H1 (cell line): ENCODE measurements around the gene FMO5. TPM values are rescaled to one million over a fixed set of nuclear protein-coding genes. Genes with fewer than 3 reads are reported as not detected.

ENCODE experiments used
- CTCF ChIA-PET: fragments of 300-600 bp; sonication (Branson Sonifier 250); formaldehyde crosslinking; loops from one replicate; lab custom pipeline; 2021; ENCODE audit not compliant: partially characterized antibody; lab: Charles Lee
- POLR2A ChIA-PET: fragments of 300-600 bp; sonication (Branson Sonifier 250); formaldehyde crosslinking; loops from one replicate; lab custom pipeline; 2021; ENCODE audit warnings: inconsistent platforms; ENCODE audit not compliant: partially characterized antibody; lab: Charles Lee
- DNase-seq, 2 experiments: peaks; one replicate each; pipeline versions ENCODE4 v3.0.0 to v3.0.0-alpha.2; 2010 to 2022; ENCODE audit warnings: low spot score in 2 of 2, low read depth in 1 of 2, mixed read lengths in 1 of 2
- FAIRE-seq: peaks from 2 replicates; lab custom pipeline; 2011; peaks lifted over from hg19 to GRCh38; lab: Jason Lieb, UNC
- H2AFZ ChIP-seq: 2 replicates; pipeline ENCODE4 v1.8.1; 2012; ENCODE audit warnings: low read length, inconsistent platforms
- H2AK5ac ChIP-seq: 2 replicates; pipeline ENCODE4 v1.6.1; 2013; ENCODE audit warnings: low read depth, low read length
- H2BK120ac ChIP-seq: replicated peaks from 2 replicates; pipeline ENCODE3; 2013; ENCODE audit warnings: low read depth, low read length, inconsistent platforms
- H2BK12ac ChIP-seq: 2 replicates; pipeline ENCODE4 v1.6.1; 2013; ENCODE audit warnings: low read depth, low read length
- H2BK15ac ChIP-seq: 2 replicates; pipeline ENCODE4 v1.6.1; 2013; ENCODE audit warnings: low read length
- H2BK20ac ChIP-seq: 2 replicates; pipeline ENCODE4 v1.6.1; 2013; ENCODE audit warnings: low read length
- H2BK5ac ChIP-seq: 2 replicates; pipeline ENCODE4 v1.6.1; 2013; ENCODE audit warnings: low read depth, low read length
- H3K14ac ChIP-seq: 2 replicates; pipeline ENCODE4 v1.6.1; 2013; ENCODE audit warnings: inconsistent platforms; ENCODE audit not compliant: insufficient read length
- H3K18ac ChIP-seq: 2 replicates; pipeline ENCODE4 v1.6.1; 2013; ENCODE audit warnings: low read length; ENCODE audit errors: extremely low read depth
- H3K23ac ChIP-seq: 2 replicates; pipeline ENCODE4 v1.6.1; 2013; ENCODE audit warnings: inconsistent platforms; ENCODE audit not compliant: insufficient read length
- H3K23me2 ChIP-seq: 2 replicates; pipeline ENCODE4 v1.6.1; 2013; ENCODE audit warnings: low read depth, low read length
- H3K27ac ChIP-seq: 2 replicates; pipeline ENCODE4 v1.6.1; 2011; ENCODE audit warnings: low read depth, low read length, inconsistent platforms
- H3K27me3 ChIP-seq, 4 experiments: replicated peaks in 1 of 4; 1 replicate in 1 of 4; 2 replicates in 3 of 4; pipeline versions ENCODE4 v1.6.1 to v1.8.1; 2011 to 2013; ENCODE audit warnings: low read length in 3 of 4, mild to moderate bottlenecking in 3 of 4, inconsistent platforms in 2 of 4, mixed read lengths in 2 of 4, moderate library complexity in 1 of 4; ENCODE audit not compliant: control insufficient read depth in 3 of 4, insufficient read depth in 3 of 4; ENCODE audit errors: extremely low read depth in 1 of 4
- H3K36me3 ChIP-seq, 4 experiments: 2 replicates each; pipeline versions ENCODE4 v1.6.1 to v1.8.1; 2011 to 2013; ENCODE audit warnings: mild to moderate bottlenecking in 4 of 4, low read length in 3 of 4, moderate library complexity in 2 of 4, control low read depth in 1 of 4, inconsistent platforms in 1 of 4; ENCODE audit not compliant: insufficient read depth in 4 of 4, control insufficient read depth in 2 of 4
- H3K4ac ChIP-seq: replicated peaks from 2 replicates; pipeline ENCODE3; 2013; ENCODE audit warnings: low read length, low read depth, mixed read lengths, inconsistent platforms; ENCODE audit not compliant: insufficient read length
- H3K4me1 ChIP-seq, 4 experiments: replicated peaks in 1 of 4; 1 replicate in 1 of 4; 2 replicates in 3 of 4; pipeline versions ENCODE4 v1.6.1 to v1.8.1; 2011 to 2013; ENCODE audit warnings: low read length in 3 of 4, inconsistent platforms in 2 of 4, mixed read lengths in 1 of 4; ENCODE audit not compliant: insufficient read depth in 4 of 4, control insufficient read depth in 3 of 4
- H3K4me2 ChIP-seq, 2 experiments: 2 replicates each; pipeline versions ENCODE4 v1.6.1 to v1.8.1; 2011 to 2013; ENCODE audit warnings: low read depth in 2 of 2, low read length in 2 of 2, control low read depth in 1 of 2, inconsistent platforms in 1 of 2, mild to moderate bottlenecking in 1 of 2; ENCODE audit not compliant: insufficient read depth in 1 of 2
- H3K4me3 ChIP-seq, 4 experiments: fragments of 200-600, 300-600 bp in 1 of 4; sonication (generic), shearing (Covaris generic), sonication (Bioruptor Twin) in 1 of 4; 2 replicates each; pipeline versions ENCODE4 v1.5.1 to v1.8.1; 2011 to 2016; ENCODE audit warnings: low read length in 4 of 4, low read depth in 3 of 4, control low read depth in 2 of 4, inconsistent platforms in 2 of 4, mild to moderate bottlenecking in 2 of 4, mixed read lengths in 1 of 4, moderate library complexity in 1 of 4; ENCODE audit not compliant: insufficient read depth in 2 of 4; ENCODE audit errors: extremely low read depth in 1 of 4
- H3K56ac ChIP-seq: replicated peaks from 2 replicates; pipeline ENCODE3; 2013; ENCODE audit warnings: low read depth, mild to moderate bottlenecking, mixed read lengths, low read length, inconsistent platforms; ENCODE audit not compliant: insufficient read length
- H3K79me1 ChIP-seq: 2 replicates; pipeline ENCODE4 v1.6.1; 2013; ENCODE audit warnings: low read depth, low read length, control low read depth
- H3K79me2 ChIP-seq, 2 experiments: 2 replicates each; pipeline versions ENCODE4 v1.6.1 to v1.8.1; 2012 to 2013; ENCODE audit warnings: low read length in 2 of 2, mild to moderate bottlenecking in 2 of 2, inconsistent platforms in 1 of 2; ENCODE audit not compliant: insufficient read depth in 2 of 2, control insufficient read depth in 1 of 2
- H3K9ac ChIP-seq, 4 experiments: replicated peaks in 1 of 4; 1 replicate in 1 of 4; 2 replicates in 3 of 4; pipeline versions ENCODE4 v1.6.1 to v1.8.1; 2011 to 2013; ENCODE audit warnings: low read depth in 3 of 4, low read length in 3 of 4, control low read depth in 2 of 4, mild to moderate bottlenecking in 2 of 4, moderate library complexity in 2 of 4, inconsistent platforms in 1 of 4; ENCODE audit errors: extremely low read depth in 1 of 4
- H3K9me3 ChIP-seq, 2 experiments: 2 replicates each; pipeline versions ENCODE4 v1.6.1 to v1.8.1; 2012 to 2013; ENCODE audit warnings: mild to moderate bottlenecking in 2 of 2, moderate library complexity in 2 of 2, control low read depth in 1 of 2, inconsistent platforms in 1 of 2, low read depth in 1 of 2, low read length in 1 of 2, mixed read lengths in 1 of 2; ENCODE audit not compliant: insufficient read depth in 2 of 2
- H4K20me1 ChIP-seq, 2 experiments: replicated peaks in 1 of 2; 2 replicates each; pipeline versions ENCODE3 to v1.8.1; 2011 to 2013; ENCODE audit warnings: inconsistent platforms in 2 of 2, low read length in 2 of 2, mild to moderate bottlenecking in 1 of 2; ENCODE audit not compliant: insufficient read depth in 2 of 2, control insufficient read depth in 1 of 2
- H4K5ac ChIP-seq: 2 replicates; pipeline ENCODE4 v1.6.1; 2013; ENCODE audit warnings: low read length, low read depth, mixed read lengths, inconsistent platforms; ENCODE audit not compliant: insufficient read length
- H4K8ac ChIP-seq: 2 replicates; pipeline ENCODE4 v1.8.0; 2013; ENCODE audit warnings: mild to moderate bottlenecking, moderate library complexity, low read length, inconsistent platforms; ENCODE audit not compliant: insufficient read depth; ENCODE audit errors: extremely low read depth
- H4K91ac ChIP-seq: replicated peaks from 2 replicates; pipeline ENCODE3; 2013; ENCODE audit warnings: low read length, mixed read lengths, inconsistent platforms; ENCODE audit not compliant: insufficient read length
- ASH2L ChIP-seq: fragments of 200-600, 300-600 bp; sonication (generic); IDR thresholded peaks from one replicate; pipeline ENCODE4 v1.7.1; 2017; ENCODE audit warnings: low read length
- CHD1 ChIP-seq: IDR thresholded peaks from 2 replicates; pipeline ENCODE4 v1.6.1; 2012; ENCODE audit warnings: low read depth, low read length, improper control_type of control experiment
- EGR1 ChIP-seq: IDR thresholded peaks from 2 replicates; pipeline ENCODE4 v1.6.1; 2011; ENCODE audit warnings: low read depth, low read length, borderline replicate concordance
- MAFK ChIP-seq: IDR thresholded peaks from 2 replicates; pipeline ENCODE4 v1.6.1; 2012; ENCODE audit warnings: low read depth, mild to moderate bottlenecking, improper control_type of control experiment, low read length
- NRF1 ChIP-seq: IDR thresholded peaks from 2 replicates; pipeline ENCODE4 v1.6.1; 2011; ENCODE audit warnings: mild to moderate bottlenecking, low read depth, low read length, improper control_type of control experiment
- POLR2A ChIP-seq, 2 experiments: IDR thresholded peaks; 1 replicate in 1 of 2; 2 replicates in 1 of 2; pipeline ENCODE4 v1.6.1; 2011; ENCODE audit warnings: low read depth in 2 of 2, low read length in 2 of 2, mild to moderate bottlenecking in 2 of 2; ENCODE audit errors: control extremely low read depth in 1 of 2
- RAD21 ChIP-seq, 2 experiments: IDR thresholded peaks in 1 of 2; conservative IDR thresholded peaks in 1 of 2; 2 replicates each; pipeline ENCODE4 v1.6.1; 2011; ENCODE audit warnings: low read depth in 2 of 2, low read length in 2 of 2, improper control_type of control experiment in 1 of 2, inconsistent platforms in 1 of 2, mild to moderate bottlenecking in 1 of 2, moderate library complexity in 1 of 2
- SIRT6 ChIP-seq: IDR thresholded peaks from one replicate; pipeline ENCODE4 v1.7.1; 2012; ENCODE audit warnings: low read length, inconsistent platforms
- SRF ChIP-seq: IDR thresholded peaks from 2 replicates; pipeline ENCODE4 v1.6.1; 2011; ENCODE audit warnings: mild to moderate bottlenecking, low read depth, low read length, moderate library complexity
- TAF1 ChIP-seq: IDR thresholded peaks from 2 replicates; pipeline ENCODE4 v1.6.1; 2011; ENCODE audit warnings: mild to moderate bottlenecking, low read depth, low read length
- TAF7 ChIP-seq: optimal IDR thresholded peaks from 2 replicates; pipeline ENCODE3; 2011; ENCODE audit warnings: low read depth, mild to moderate bottlenecking, inconsistent platforms, low read length, moderate library complexity, borderline replicate concordance
- TCF12 ChIP-seq: IDR thresholded peaks from 2 replicates; pipeline ENCODE4 v1.6.1; 2011; ENCODE audit warnings: low read depth, mild to moderate bottlenecking, low read length
- WGBS, 2 experiments: shearing (Covaris generic) in 1 of 2; methylation state at CpG; one replicate each; pipeline versions ENCODE4 v1.1.6 to v1.1.7; 2013 to 2015; ENCODE audit warnings: low lambda C conversion rate in 2 of 2, mixed read lengths in 2 of 2, inconsistent platforms in 1 of 2, low coverage in 1 of 2, missing lambda C conversion rate in 1 of 2; ENCODE audit not compliant: insufficient replicate concordance in 2 of 2, insufficient coverage in 1 of 2, insufficient read length in 1 of 2; ENCODE audit errors: extremely low coverage in 1 of 2, missing lambda C conversion rate in 1 of 2; 5-methylcytosine and 5-hydroxymethylcytosine counted together
- polyA plus RNA-seq, 7 experiments: library from polyadenylated mRNA; depleted of rRNA in 3 of 7; stranded (reverse) in 5 of 7; unstranded in 2 of 7; fragments of >200 nt in 5 of 7; fragments of 200-250 nt in 2 of 7; gene quantifications; 1 replicate in 5 of 7; 2 replicates in 1 of 7; 4 replicates in 1 of 7; pipeline versions ENCODE4 v1.2.1 to v1.2.3, GENCODE V29; 2011 to 2013; ENCODE audit warnings: missing spikeins in 2 of 7, mixed read lengths in 2 of 7
- total RNA-seq: library from RNA; stranded (reverse); fragmentation: NEBNext Ultra II Directional; extraction: Animal tissue kit (Norgen Biotek cat#: 25700); gene quantifications from 2 replicates; pipeline ENCODE4 v1.2.1, GENCODE V29; 2021
- TF ChIP-seq, protein P1 (sequence below): IDR thresholded peaks from 2 replicates; pipeline ENCODE4 v1.6.1; 2011; ENCODE audit warnings: low read length, improper control_type of control experiment
- TF ChIP-seq, protein P2 (sequence below): IDR thresholded peaks from 2 replicates; pipeline ENCODE4 v1.6.1; 2011; ENCODE audit warnings: low read depth, mild to moderate bottlenecking, low read length; ENCODE audit not compliant: insufficient read depth

FMO5 gene
- total and polyA plus RNA-seq, 2 of the 8 experiments (the other 6 are each of a cell fraction or from before 2014, with no cell fraction given), result 0.27 to 0.34 TPM

DNA sequence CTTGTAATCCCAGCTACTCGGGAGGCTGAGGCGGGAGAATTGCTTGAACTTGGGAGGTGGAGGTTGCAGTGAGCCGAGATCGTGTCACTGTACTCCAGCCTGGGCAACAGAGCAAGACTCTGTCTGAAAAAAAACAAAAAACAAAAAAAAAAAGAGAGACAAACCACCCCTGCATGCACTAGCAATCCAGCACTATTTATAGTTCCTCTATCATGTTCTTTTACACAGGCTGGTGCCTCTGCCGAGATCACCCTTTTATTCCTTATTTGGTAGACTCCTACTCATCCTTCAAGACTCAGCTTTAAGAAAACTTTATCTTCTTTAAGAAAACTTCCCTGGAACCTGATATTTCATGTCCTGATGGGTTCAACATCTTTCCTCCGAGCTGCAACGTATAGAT is 10.8 kb downstream of the FMO5 start:
- CTCF ChIA-PET, result interaction anchor here (1.4 kb wide), 1 partner anchor 22 kb away, joined by 3 read pairs; no protein-coding TSS in a partner anchor
- Histone ChIP-seq H3K27ac (no peak overlapping the region), H2BK120ac (no peak overlapping the region), H3K9ac (no peak overlapping the region), H3K56ac (no peak overlapping the region), H2AFZ (no peak overlapping the region), H2BK5ac (no peak overlapping the region), H3K4ac (no peak overlapping the region), H3K79me2 (no peaks in the 10 kb centered on the region), H4K5ac (no peak overlapping the region), H2BK15ac (no peak overlapping the region), H2BK20ac (no peak overlapping the region), H3K23me2 (no peaks in the 10 kb centered on the region), H3K9me3 (no peaks in the 10 kb centered on the region), H3K23ac (no peak overlapping the region), H3K27me3 (no peaks in the 10 kb centered on the region), H2BK12ac (no peak overlapping the region), H3K14ac (no peak overlapping the region), H4K91ac (no peak overlapping the region), H4K8ac (no peak overlapping the region), H3K4me1 (no peaks in the 10 kb centered on the region), H3K4me2 (no peak overlapping the region), H4K20me1 (no peaks in the 10 kb centered on the region), H3K36me3 (no peaks in the 10 kb centered on the region), H3K18ac (no peak overlapping the region), H2AK5ac (no peak overlapping the region), H3K79me1 (no peaks in the 10 kb centered on the region), H3K4me3 (no peak overlapping the region)
- no peak for DNase-seq
- no peak for FAIRE-seq
- 90% methylated on average over 5 of the region's 7 CpGs; no CpG with 5 or more reads in 1 of the 2 experiments for WGBS, 2 experiments
- POLR2A ChIA-PET, result no interaction called here
- TF ChIP-seq POLR2A (IDR thresholded peaks at IDR 0.05; ENCODE audit: control extremely low read depth in 1 of 2, low read depth in 2 of 2, low read length in 2 of 2) (no peak), SIRT6 (no peak), MAFK (no peak), RAD21 (IDR thresholded peaks at IDR 0.05 in 1 of 2, conservative IDR thresholded peaks at IDR 0.05 in 1 of 2; ENCODE audit: low read depth in 2 of 2, low read length in 2 of 2) (no peak), ASH2L (no peak), TCF12 (no peak), SRF (no peak), TAF7 (no peak), CHD1 (no peak), EGR1 (no peak), NRF1 (no peak), TAF1 (no peak)
- TF ChIP-seq, protein P1, sequence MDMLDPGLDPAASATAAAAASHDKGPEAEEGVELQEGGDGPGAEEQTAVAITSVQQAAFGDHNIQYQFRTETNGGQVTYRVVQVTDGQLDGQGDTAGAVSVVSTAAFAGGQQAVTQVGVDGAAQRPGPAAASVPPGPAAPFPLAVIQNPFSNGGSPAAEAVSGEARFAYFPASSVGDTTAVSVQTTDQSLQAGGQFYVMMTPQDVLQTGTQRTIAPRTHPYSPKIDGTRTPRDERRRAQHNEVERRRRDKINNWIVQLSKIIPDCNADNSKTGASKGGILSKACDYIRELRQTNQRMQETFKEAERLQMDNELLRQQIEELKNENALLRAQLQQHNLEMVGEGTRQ, result no peak
- TF ChIP-seq, protein P2, sequence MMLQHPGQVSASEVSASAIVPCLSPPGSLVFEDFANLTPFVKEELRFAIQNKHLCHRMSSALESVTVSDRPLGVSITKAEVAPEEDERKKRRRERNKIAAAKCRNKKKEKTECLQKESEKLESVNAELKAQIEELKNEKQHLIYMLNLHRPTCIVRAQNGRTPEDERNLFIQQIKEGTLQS, result no peak
